K562 (cell line): Measurements from ENCODE around the gene C1orf56. TPM values are rescaled to one million over a fixed set of nuclear protein-coding genes. Genes with fewer than 3 reads are reported as not detected.

Source experiments
- AFF1 ChIP-seq, 2 experiments: fragments of 450-650 bp; IDR thresholded peaks; 2 replicates each; pipeline ENCODE4 v1.6.1; 2018; ENCODE audit warnings: mild to moderate bottlenecking in 2 of 2, low read depth in 1 of 2; ENCODE audit not compliant: partially characterized antibody in 2 of 2
- CBFA2T2 ChIP-seq: fragments of 450-650 bp; conservative IDR thresholded peaks from 2 replicates; pipeline ENCODE4 v1.6.1; 2017; ENCODE audit warnings: mild to moderate bottlenecking
- CXXC5 ChIP-seq: fragments of 250-450 bp; sonication (Bioruptor Pico); IDR thresholded peaks from 2 replicates; pipeline ENCODE4 v1.8.0; 2022; ENCODE audit warnings: inconsistent platforms, mild to moderate bottlenecking, moderate library complexity
- HLTF ChIP-seq: fragments of 450-650 bp; IDR thresholded peaks from 2 replicates; pipeline ENCODE4 v1.6.1; 2016
- LCOR ChIP-seq: sonication (generic); formaldehyde crosslinking; IDR thresholded peaks from 2 replicates; pipeline ENCODE4 v1.8.0; 2022; ENCODE audit warnings: mild to moderate bottlenecking, missing genetic modification reagents
- MEIS2 ChIP-seq: fragments of 450-650 bp; IDR thresholded peaks from 2 replicates; pipeline ENCODE4 v1.6.1; 2014; ENCODE audit warnings: mild to moderate bottlenecking; ENCODE audit not compliant: partially characterized antibody
- PKNOX1 ChIP-seq: fragments of 450-650 bp; IDR thresholded peaks from 2 replicates; pipeline ENCODE4 v1.6.1; 2016
- POLR2AphosphoS2 ChIP-seq: IDR thresholded peaks from 2 replicates; pipeline ENCODE4 v1.6.1; 2012; ENCODE audit warnings: low read length, improper control_type of control experiment
- POLR2G ChIP-seq: fragments of 200-400 bp; formaldehyde crosslinking; IDR thresholded peaks from 2 replicates; pipeline ENCODE4 v1.6.1; 2017; ENCODE audit warnings: low read depth, mild to moderate bottlenecking, antibody characterized with exemption, low read length, moderate library complexity
- RAD51 ChIP-seq: fragments of 450-650 bp; IDR thresholded peaks from 2 replicates; pipeline ENCODE4 v1.7.1; 2016; ENCODE audit warnings: low read depth, mild to moderate bottlenecking, borderline replicate concordance
- SMARCE1 ChIP-seq: fragments of 450-650 bp; IDR thresholded peaks from 2 replicates; pipeline ENCODE4 v1.7.1; 2016; ENCODE audit warnings: mild to moderate bottlenecking
- SP1 ChIP-seq: sonication (generic); formaldehyde crosslinking; IDR thresholded peaks from 2 replicates; pipeline ENCODE4 v1.8.1; 2022; ENCODE audit warnings: mild to moderate bottlenecking, missing genetic modification reagents
- TAL1 ChIP-seq: fragments of 450-650 bp; IDR thresholded peaks from 2 replicates; pipeline ENCODE4 v1.6.1; 2016; ENCODE audit warnings: mild to moderate bottlenecking
- TCF3 ChIP-seq: sonication (generic); formaldehyde crosslinking; IDR thresholded peaks from 2 replicates; pipeline ENCODE4 v1.4.0; 2020; ENCODE audit warnings: mild to moderate bottlenecking, missing genetic modification reagents
- VEZF1 ChIP-seq: fragments of 200-800 bp; sonication (Bioruptor generic); IDR thresholded peaks from 2 replicates; pipeline ENCODE4 v1.6.1; 2017; ENCODE audit warnings: missing genetic modification characterization, missing compliant biosample characterization
- ZMIZ1 ChIP-seq, 2 experiments: fragments of 150-350 bp in 1 of 2; IDR thresholded peaks; 2 replicates each; pipeline ENCODE4 v1.6.1; 2012 to 2016; ENCODE audit warnings: low read depth in 2 of 2, low read length in 2 of 2, mild to moderate bottlenecking in 1 of 2, moderate library complexity in 1 of 2
- ZNF583 ChIP-seq: fragments of 250-450 bp; sonication (Bioruptor Pico); IDR thresholded peaks from 2 replicates; pipeline ENCODE4 v1.4.0; 2020
- ZNF830 ChIP-seq: fragments of 250-450 bp; sonication (Bioruptor Pico); IDR thresholded peaks from 2 replicates; pipeline ENCODE4 v1.5.0; 2021; ENCODE audit warnings: mild to moderate bottlenecking
- polyA plus RNA-seq, 8 experiments: library from polyadenylated mRNA; depleted of rRNA in 4 of 8; stranded (reverse) in 5 of 8; unstranded in 3 of 8; fragments of >200 nt; fragmentation: Nextera tagmentation in 2 of 8; fragmentation: Illumina TruSeq in 1 of 8; extraction: Ambion mirVana in 2 of 8; extraction: Trizol in 1 of 8; gene quantifications; 2 replicates each; pipeline versions ENCODE4 v1.2.1 to v1.2.3, GENCODE V29; 2011 to 2014; ENCODE audit warnings: inconsistent platforms in 1 of 8, missing spikeins in 1 of 8
- total RNA-seq, 7 experiments: library from RNA; depleted of rRNA in 6 of 7; stranded (reverse); fragments of >200 nt in 6 of 7; fragmentation: Illumina TruSeq in 2 of 7; extraction: Trizol in 2 of 7; gene quantifications; 2 replicates each; pipeline versions ENCODE4 v1.2.1 to v1.2.3, GENCODE V29; 2011 to 2021; ENCODE audit warnings: low replicate concordance in 1 of 7

The C1orf56 gene
- total and polyA plus RNA-seq, 9 of the 15 experiments (the other 6 are each of a cell fraction or from before 2014, with no cell fraction given) = 0.18 to 15.7 (median 1.1) TPM

- no peak for TF ChIP-seq AFF1 (IDR thresholded peaks at IDR 0.05; ENCODE audit: low read depth in 1 of 2, partially characterized antibody in 2 of 2)
- TF ChIP-seq PKNOX1 = peak; percentile 86
- 0 out of 2 replicates have a peak, but pooled peaks have one; percentile 17 for TF ChIP-seq SMARCE1
- peak; percentile 64 for TF ChIP-seq TCF3
- 0 out of 2 replicates have a peak, but pooled peaks have one; percentile 33 for TF ChIP-seq ZNF830
- TF ChIP-seq LCOR (CRISPR knock-in tag) = no peak
- TF ChIP-seq TAL1 = peak; percentile 56; the same call in 1 of the 2 replicates
- 0 out of 2 replicates have a peak, but pooled peaks have one; percentile 7 for TF ChIP-seq VEZF1 (CRISPR knock-in tag)
- peak; percentile 3; the same call in 1 of the 2 replicates for TF ChIP-seq POLR2G
- 0 out of 2 replicates have a peak, but pooled peaks have one; percentile 23 for TF ChIP-seq CXXC5 (CRISPR knock-in tag)
- TF ChIP-seq POLR2AphosphoS2 = peak; percentile 73; the same call in 1 of the 2 replicates
- TF ChIP-seq SP1 = peak; percentile 40; the same call in 1 of the 2 replicates
- TF ChIP-seq ZNF583 (CRISPR knock-in tag) = no peak
- peak in 1 of 2 experiments; percentile 56; a peak in 1 of 4 replicates for TF ChIP-seq ZMIZ1 (IDR thresholded peaks at IDR 0.05; ENCODE audit: low read depth in 2 of 2, low read length in 2 of 2)
- TF ChIP-seq CBFA2T2 = peak; percentile 41; the same call in 1 of the 2 replicates
- TF ChIP-seq MEIS2 = peak; percentile 32
- TF ChIP-seq RAD51 = no peak
- TF ChIP-seq HLTF = 0 out of 2 replicates have a peak, but pooled peaks have one; percentile 12
Measured at GRCh38 chr1:151051356-151052009, 3.9 kb downstream of the C1orf56 start (continued).
